GM18511 (cell line): ENCODE results near the gene CFAP46.
A peak's percentile ranks its signal among the peaks of the same experiment; 100 is the strongest.

ENCODE experiments used
- ATAC-seq: cut with Tn5 transposase; IDR thresholded peaks from one replicate; pipeline ENCODE4 v1.9.1; 2021; ENCODE audit warnings: mild to moderate bottlenecking, moderate library complexity; ENCODE audit not compliant: unreplicated experiment

The CFAP46 gene

GRCh38 chr10:132942101-132943057 is at the start of gene CFAP46:
TSS of gene CFAP46 (minus strand) at chr10:132942570. CDS start at chr10:132942484, 86 bp downstream.
- ATAC-seq, result peak; percentile 40

DNA sequence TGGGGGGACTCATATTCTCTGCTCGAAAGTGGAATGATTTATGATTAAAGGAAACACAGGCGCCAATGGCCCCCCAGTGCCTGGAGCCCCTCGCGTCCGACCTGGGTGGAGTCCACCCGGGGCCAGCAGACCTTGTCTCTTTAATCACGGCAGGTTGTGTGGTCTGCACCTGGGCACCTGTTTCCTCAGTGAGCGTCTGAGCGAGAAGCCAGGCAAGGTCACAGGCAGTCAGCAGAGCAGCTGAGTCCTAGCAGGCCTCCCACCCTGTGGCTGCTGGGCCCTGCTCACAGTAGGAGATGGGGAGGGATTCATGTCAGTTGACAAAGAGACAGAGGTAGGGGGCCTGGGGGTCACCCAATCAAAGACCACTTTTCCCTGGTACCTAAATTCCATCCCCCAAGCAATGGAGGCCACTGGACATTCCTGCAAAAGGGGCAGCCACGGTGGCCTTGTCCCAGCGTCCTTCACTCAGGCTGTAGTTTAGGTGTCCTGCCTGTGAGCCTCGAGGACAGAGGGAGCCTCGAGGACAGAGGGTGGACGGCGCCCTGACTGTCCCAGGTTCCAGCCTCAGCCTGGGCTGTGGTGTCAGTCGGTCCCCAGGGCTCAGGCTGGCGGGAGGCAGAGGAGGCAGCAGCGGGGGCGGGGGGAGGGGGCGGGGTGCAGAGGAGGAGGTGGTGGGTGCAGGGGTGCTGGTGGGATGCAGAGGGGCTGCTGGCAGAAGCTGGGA is 49.5 kb upstream of the CFAP46 start:
- ATAC-seq, result no peak

DNA sequence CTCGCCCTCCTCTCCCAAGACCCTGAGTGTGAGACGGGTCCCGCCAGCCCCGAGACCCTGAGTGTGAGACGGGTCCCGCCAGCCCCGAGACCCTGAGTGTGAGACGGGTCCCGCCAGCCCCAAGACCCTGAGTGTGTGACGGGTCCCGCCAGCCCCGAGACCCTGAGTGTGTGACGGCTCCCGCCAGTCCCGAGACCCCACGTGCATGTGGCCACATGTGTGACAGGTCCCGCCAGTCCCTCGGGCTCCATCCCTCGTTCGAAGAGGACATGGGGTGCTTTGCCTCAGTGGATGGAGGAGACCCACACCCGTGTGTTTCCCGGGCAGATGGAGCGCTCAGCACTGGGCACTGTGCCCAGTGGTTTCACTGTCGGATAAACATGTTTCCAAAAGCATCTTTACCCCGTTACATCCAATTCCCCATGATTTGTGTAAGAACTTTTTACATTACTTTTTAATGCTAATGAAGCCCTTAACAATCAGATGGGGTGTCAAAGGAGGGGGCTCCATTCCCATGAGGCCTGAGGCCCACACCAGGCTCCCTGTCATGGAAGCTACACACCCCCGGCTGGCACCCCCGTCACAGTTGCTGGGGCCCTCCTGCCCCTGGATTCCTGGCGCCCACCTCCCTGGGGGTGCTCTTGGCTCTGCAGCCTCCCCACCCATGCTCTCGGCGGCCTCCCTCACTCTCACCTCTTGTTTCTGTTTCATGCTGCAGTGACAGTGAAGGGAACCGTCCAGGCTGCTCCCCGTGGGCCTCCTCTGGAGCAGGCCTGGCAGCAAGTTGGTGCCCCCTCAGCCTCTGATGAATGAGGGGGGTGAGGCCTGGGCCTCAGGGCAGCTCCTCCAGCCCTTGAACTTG is 48.5 kb upstream of the CFAP46 start:
- ATAC-seq, result no peak

GRCh38 chr10:132989476-132990415 is 47.4 kb upstream of the CFAP46 start:
- no peak for ATAC-seq

GRCh38 chr10:132988988-132989387 is 46.6 kb upstream of the CFAP46 start:
- no peak for ATAC-seq

- ATAC-seq, result no peak
Measured at GRCh38 chr10:132987671-132988571, 45.6 kb upstream of the CFAP46 start.

DNA sequence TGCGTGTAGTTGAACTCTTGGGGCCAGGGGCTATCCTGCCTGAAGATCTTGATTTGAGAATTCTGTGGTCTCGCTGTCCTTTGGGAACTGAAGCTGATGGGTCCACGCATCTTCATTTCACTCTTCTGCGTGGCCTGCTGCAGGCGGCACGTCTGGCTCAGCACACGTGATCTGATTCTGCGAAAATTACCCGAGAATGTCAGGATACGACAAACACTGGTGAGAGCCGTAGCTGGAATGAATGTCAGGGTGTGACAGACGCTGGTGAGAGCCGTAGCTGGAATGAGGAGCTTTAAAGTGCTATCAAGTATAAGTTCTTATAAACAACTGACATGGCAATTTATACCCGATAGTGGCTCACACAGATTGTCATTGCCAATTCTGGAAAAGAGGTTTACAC is 44.6 kb upstream of the CFAP46 start:
- ATAC-seq, result no peak

DNA sequence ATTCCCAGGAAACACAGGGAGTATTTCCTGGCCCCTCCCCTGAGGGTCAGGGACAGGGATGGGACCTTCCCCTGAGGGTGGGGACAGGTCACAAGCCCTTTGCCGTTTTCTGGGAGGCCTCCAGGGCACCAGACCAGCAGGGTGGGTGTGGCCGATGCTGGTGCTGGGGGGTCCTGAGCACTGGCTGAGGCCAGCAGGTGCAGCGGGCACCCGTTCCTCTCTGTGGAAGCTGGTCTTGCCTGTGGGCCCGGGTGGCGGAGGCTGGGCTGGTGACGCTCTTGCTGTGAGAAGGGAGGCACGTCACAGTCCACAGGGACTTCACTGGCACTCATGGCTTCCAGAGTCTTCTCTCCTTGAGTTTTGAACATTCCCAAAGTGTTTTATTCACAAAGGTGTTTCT is 44.2 kb upstream of the CFAP46 start:
- ATAC-seq, result no peak

DNA sequence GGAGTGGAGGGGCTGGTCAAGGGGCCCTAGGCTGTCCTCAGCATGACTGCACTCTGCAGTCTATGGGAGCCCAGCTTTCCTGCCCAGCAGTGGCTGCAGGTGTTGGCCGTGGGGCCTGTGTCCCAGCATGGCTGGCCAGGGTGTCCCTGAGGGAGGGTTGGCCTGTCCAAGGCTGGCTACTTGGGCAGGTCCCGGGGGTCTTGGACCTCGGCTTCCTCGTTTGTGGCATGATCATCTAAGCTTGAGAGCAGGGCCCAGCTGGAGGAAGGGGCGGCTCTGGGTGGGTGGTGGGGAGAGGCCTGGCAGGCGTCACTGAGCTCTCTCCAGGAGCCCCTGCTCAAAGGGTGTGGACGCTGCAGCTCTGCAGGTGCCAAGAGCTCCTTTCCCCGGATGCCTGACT is 43.7 kb upstream of the CFAP46 start:
- ATAC-seq, result no peak

- ATAC-seq, result no peak
Measured at GRCh38 chr10:132985546-132985900, 43.2 kb upstream of the CFAP46 start.

GRCh38 chr10:132984801-132985545 is 42.6 kb upstream of the CFAP46 start:
- ATAC-seq, result no peak

- no peak for ATAC-seq
Measured at GRCh38 chr10:132984008-132984295, 41.6 kb upstream of the CFAP46 start.

GRCh38 chr10:132983252-132984007 is 41.1 kb upstream of the CFAP46 start:
- ATAC-seq, result no peak

- ATAC-seq, result no peak
Measured at GRCh38 chr10:132982301-132982989, 40.1 kb upstream of the CFAP46 start.

GRCh38 chr10:132981746-132982145 is 39.4 kb upstream of the CFAP46 start:
- ATAC-seq, result no peak

DNA sequence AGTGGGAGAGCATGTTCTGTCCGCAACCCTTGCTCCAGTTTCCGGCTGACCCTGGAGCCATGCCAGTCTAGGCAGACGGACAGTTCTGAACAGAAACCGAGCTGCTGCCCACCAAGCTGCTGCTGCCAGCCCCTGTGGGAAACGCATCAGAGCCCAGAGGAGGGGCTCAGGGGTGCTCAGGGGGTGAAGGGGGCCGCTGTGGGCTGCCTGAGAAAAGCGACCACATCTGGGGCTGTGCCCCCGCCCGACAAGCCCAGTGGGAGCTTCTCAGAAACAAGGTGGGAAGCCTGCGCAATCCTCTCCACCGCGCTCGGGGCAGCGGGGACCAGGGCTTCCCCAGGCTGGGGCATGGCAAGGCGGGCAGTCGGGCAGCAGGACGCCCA is 38.8 kb upstream of the CFAP46 start:
- ATAC-seq, result no peak
